Caco-2 (cell line): ENCODE results near the gene FGD2. TPM values are rescaled to one million over a fixed set of nuclear protein-coding genes. Genes with fewer than 3 reads are reported as not detected.
A peak's percentile ranks its signal among the peaks of the same experiment; 100 is the strongest.

Experiments used
- BruUV-seq: library from RNA; stranded (reverse); fragments of 400-500 nt; replicated peaks from 2 replicates; lab custom pipeline; 2021; lab: Mats Ljungman, UMichigan
- CTCF ChIA-PET: fragments of 300-600 bp; sonication (Branson Sonifier 250); formaldehyde crosslinking; loops from one replicate; lab custom pipeline; 2022; ENCODE audit warnings: antibody characterized with exemption; lab: Charles Lee
- POLR2A ChIA-PET: fragments of 300-600 bp; sonication (Branson Sonifier 250); formaldehyde crosslinking; loops from one replicate; lab custom pipeline; 2022; ENCODE audit warnings: antibody characterized with exemption; lab: Charles Lee
- DNase-seq, 2 experiments: peaks; one replicate each; pipeline versions ENCODE4 v3.0.0 to v3.0.0-alpha.2; 2020 to 2022
- H3K27me3 ChIP-seq: replicated peaks from 2 replicates; pipeline ENCODE4 v1.6.0; 2011; ENCODE audit warnings: low read length; ENCODE audit not compliant: control insufficient read depth, insufficient read depth
- H3K36me3 ChIP-seq: 2 replicates; pipeline ENCODE4 v1.5.1; 2011; ENCODE audit warnings: low read length; ENCODE audit not compliant: control insufficient read depth, insufficient read depth
- H3K4me1 ChIP-seq: fragments of 250-450 bp; sonication (Bioruptor Pico); 2 replicates; pipeline ENCODE4 v1.5.1; 2020; ENCODE audit warnings: mild to moderate bottlenecking
- H3K4me3 ChIP-seq: 2 replicates; pipeline ENCODE4 v1.5.1; 2011; ENCODE audit warnings: low read depth, mild to moderate bottlenecking, control low read depth, low read length
- H3K9me3 ChIP-seq: fragments of 250-450 bp; sonication (Bioruptor Pico); 2 replicates; pipeline ENCODE4 v1.5.1; 2020; ENCODE audit warnings: mild to moderate bottlenecking, moderate library complexity
- H3K27ac Mint-ChIP-seq: one replicate; pipeline ENCODE4 v1.8.0; 2022; ENCODE audit warnings: mixed read lengths; ENCODE audit not compliant: unreplicated experiment
- H3K27me3 Mint-ChIP-seq: one replicate; pipeline ENCODE4 v1.8.0; 2022; ENCODE audit warnings: mixed read lengths; ENCODE audit not compliant: insufficient read depth, unreplicated experiment
- H3K36me3 Mint-ChIP-seq: one replicate; pipeline ENCODE4 v1.8.0; 2022; ENCODE audit warnings: mild to moderate bottlenecking, mixed read lengths; ENCODE audit not compliant: insufficient read depth, unreplicated experiment
- H3K4me1 Mint-ChIP-seq: one replicate; pipeline ENCODE4 v1.8.0; 2022; ENCODE audit warnings: low read depth, mixed read lengths; ENCODE audit not compliant: unreplicated experiment
- H3K4me3 Mint-ChIP-seq: one replicate; pipeline ENCODE4 v1.8.0; 2022; ENCODE audit warnings: mild to moderate bottlenecking, moderate library complexity, mixed read lengths; ENCODE audit not compliant: unreplicated experiment
- H3K9me3 Mint-ChIP-seq: one replicate; pipeline ENCODE4 v1.8.0; 2022; ENCODE audit warnings: mixed read lengths; ENCODE audit not compliant: unreplicated experiment
- CTCF ChIP-seq, 2 experiments: fragments of 200-600 bp in 1 of 2; IDR thresholded peaks; 1 replicate in 1 of 2; 2 replicates in 1 of 2; pipeline versions ENCODE4 v1.5.1 to v1.8.0; 2011 to 2022; ENCODE audit warnings: antibody characterized with exemption in 1 of 2, control low read depth in 1 of 2, inconsistent platforms in 1 of 2, low read depth in 1 of 2, low read length in 1 of 2, mild to moderate bottlenecking in 1 of 2, moderate library complexity in 1 of 2; ENCODE audit not compliant: insufficient read depth in 1 of 2, severe bottlenecking in 1 of 2, unreplicated experiment in 1 of 2
- intact Hi-C: fragments of 100-400 bp; cut with micrococcal nuclease; formaldehyde crosslinking; loops from one replicate; pipeline ENCODE4 v1.10.0; 2022; ENCODE audit not compliant: unreplicated experiment
- total RNA-seq: library from RNA; stranded (reverse); gene quantifications from 2 replicates; pipeline ENCODE4 v1.2.3, GENCODE V29; 2022

Gene FGD2
- total RNA-seq, 1 experiment from 2014 or later = not detected

GRCh38 chr6:36967301-36967700 lies 38.2 kb upstream of the FGD2 start:
- no TSS peak for BruUV-seq
- Histone ChIP-seq H3K4me1 (no peaks in the 10 kb centered on the region), H3K9me3 (no peaks in the 10 kb centered on the region), H3K4me3 (no peak overlapping the region), H3K27me3 (no peaks in the 10 kb centered on the region), H3K36me3 (peaks cover 7% of the 10 kb centered on the region)
- ChIA-PET CTCF (no interaction called here), POLR2A (no interaction called here)
- Mint-ChIP-seq H3K27me3 (no peaks in the 10 kb centered on the region), H3K9me3 (no peaks in the 10 kb centered on the region), H3K36me3 (peaks cover 26% of the 10 kb centered on the region), H3K4me1 (no peaks in the 10 kb centered on the region), H3K4me3 (no peak overlapping the region), H3K27ac (no peak overlapping the region)
- no peak for TF ChIP-seq CTCF (IDR thresholded peaks at IDR 0.05; ENCODE audit: insufficient read depth in 1 of 2, low read depth in 1 of 2, low read length in 1 of 2, severe bottlenecking in 1 of 2, unreplicated experiment in 1 of 2)
- intact Hi-C loops = no loop called here
- DNase-seq = no peak

GRCh38 chr6:36967757-36968156 lies 37.7 kb upstream of the FGD2 start:
- H3K9me3 ChIP-seq = no peaks in the 10 kb centered on the region
- CTCF ChIA-PET = no interaction called here
- no peak for DNase-seq
- POLR2A ChIA-PET = no interaction called here
- no peak for TF ChIP-seq CTCF (IDR thresholded peaks at IDR 0.05; ENCODE audit: insufficient read depth in 1 of 2, low read depth in 1 of 2, low read length in 1 of 2, severe bottlenecking in 1 of 2, unreplicated experiment in 1 of 2)
- BruUV-seq = no TSS peak
- H3K27me3 Mint-ChIP-seq = no peaks in the 10 kb centered on the region
- peaks cover 7% of the 10 kb centered on the region for H3K36me3 ChIP-seq
- H3K4me3 Mint-ChIP-seq = no peak overlapping the region
- H3K4me3 ChIP-seq = no peak overlapping the region
- no peaks in the 10 kb centered on the region for H3K27me3 ChIP-seq
- no peak overlapping the region for H3K27ac Mint-ChIP-seq
- intact Hi-C loops = no loop called here
- no peaks in the 10 kb centered on the region for H3K4me1 Mint-ChIP-seq
- peaks cover 31% of the 10 kb centered on the region for H3K36me3 Mint-ChIP-seq
- H3K4me1 ChIP-seq = no peaks in the 10 kb centered on the region
- no peaks in the 10 kb centered on the region for H3K9me3 Mint-ChIP-seq

- BruUV-seq = TSS peak; percentile 97
- Histone ChIP-seq H3K4me1 (no peaks in the 10 kb centered on the region), H3K9me3 (no peaks in the 10 kb centered on the region), H3K27me3 (no peaks in the 10 kb centered on the region), H3K36me3 (peaks cover 7% of the 10 kb centered on the region), H3K4me3 (no peak overlapping the region)
- ChIA-PET POLR2A (no interaction called here), CTCF (no interaction called here)
- no peak for TF ChIP-seq CTCF (IDR thresholded peaks at IDR 0.05; ENCODE audit: insufficient read depth in 1 of 2, low read depth in 1 of 2, low read length in 1 of 2, severe bottlenecking in 1 of 2, unreplicated experiment in 1 of 2)
- no peak for DNase-seq
- peaks cover 37% of the 10 kb centered on the region for H3K36me3 Mint-ChIP-seq
- intact Hi-C loops = no loop called here
- H3K27me3 Mint-ChIP-seq = no peaks in the 10 kb centered on the region
- H3K27ac Mint-ChIP-seq = no peak overlapping the region
- no peaks in the 10 kb centered on the region for H3K4me1 Mint-ChIP-seq
- no peaks in the 10 kb centered on the region for H3K9me3 Mint-ChIP-seq
- H3K4me3 Mint-ChIP-seq = no peak overlapping the region
Measured at GRCh38 chr6:36968266-36968977, 37.0 kb upstream of the FGD2 start.
